H1 (cell line): ENCODE data around the gene SMURF2. TPM values are rescaled to one million over a fixed set of nuclear protein-coding genes. Genes with fewer than 3 reads are reported as not detected.

Experiments used
- CTCF ChIA-PET: fragments of 300-600 bp; sonication (Branson Sonifier 250); formaldehyde crosslinking; loops from one replicate; lab custom pipeline; 2021; ENCODE audit not compliant: partially characterized antibody; lab: Charles Lee
- POLR2A ChIA-PET: fragments of 300-600 bp; sonication (Branson Sonifier 250); formaldehyde crosslinking; loops from one replicate; lab custom pipeline; 2021; ENCODE audit warnings: inconsistent platforms; ENCODE audit not compliant: partially characterized antibody; lab: Charles Lee
- DNase-seq, 2 experiments: peaks; one replicate each; pipeline versions ENCODE4 v3.0.0 to v3.0.0-alpha.2; 2010 to 2022; ENCODE audit warnings: low spot score in 2 of 2, low read depth in 1 of 2, mixed read lengths in 1 of 2
- FAIRE-seq: peaks from 2 replicates; lab custom pipeline; 2011; peaks lifted over from hg19 to GRCh38; lab: Jason Lieb, UNC
- H2AFZ ChIP-seq: 2 replicates; pipeline ENCODE4 v1.8.1; 2012; ENCODE audit warnings: low read length, inconsistent platforms
- H2AK5ac ChIP-seq: 2 replicates; pipeline ENCODE4 v1.6.1; 2013; ENCODE audit warnings: low read depth, low read length
- H2BK120ac ChIP-seq: replicated peaks from 2 replicates; pipeline ENCODE3; 2013; ENCODE audit warnings: low read depth, low read length, inconsistent platforms
- H2BK12ac ChIP-seq: 2 replicates; pipeline ENCODE4 v1.6.1; 2013; ENCODE audit warnings: low read depth, low read length
- H2BK15ac ChIP-seq: 2 replicates; pipeline ENCODE4 v1.6.1; 2013; ENCODE audit warnings: low read length
- H2BK20ac ChIP-seq: 2 replicates; pipeline ENCODE4 v1.6.1; 2013; ENCODE audit warnings: low read length
- H2BK5ac ChIP-seq: 2 replicates; pipeline ENCODE4 v1.6.1; 2013; ENCODE audit warnings: low read depth, low read length
- H3K14ac ChIP-seq: 2 replicates; pipeline ENCODE4 v1.6.1; 2013; ENCODE audit warnings: inconsistent platforms; ENCODE audit not compliant: insufficient read length
- H3K18ac ChIP-seq: 2 replicates; pipeline ENCODE4 v1.6.1; 2013; ENCODE audit warnings: low read length; ENCODE audit errors: extremely low read depth
- H3K23ac ChIP-seq: 2 replicates; pipeline ENCODE4 v1.6.1; 2013; ENCODE audit warnings: inconsistent platforms; ENCODE audit not compliant: insufficient read length
- H3K23me2 ChIP-seq: 2 replicates; pipeline ENCODE4 v1.6.1; 2013; ENCODE audit warnings: low read depth, low read length
- H3K27ac ChIP-seq: 2 replicates; pipeline ENCODE4 v1.6.1; 2011; ENCODE audit warnings: low read depth, low read length, inconsistent platforms
- H3K27me3 ChIP-seq, 4 experiments: replicated peaks in 1 of 4; 1 replicate in 1 of 4; 2 replicates in 3 of 4; pipeline versions ENCODE4 v1.6.1 to v1.8.1; 2011 to 2013; ENCODE audit warnings: low read length in 3 of 4, mild to moderate bottlenecking in 3 of 4, inconsistent platforms in 2 of 4, mixed read lengths in 2 of 4, moderate library complexity in 1 of 4; ENCODE audit not compliant: control insufficient read depth in 3 of 4, insufficient read depth in 3 of 4; ENCODE audit errors: extremely low read depth in 1 of 4
- H3K36me3 ChIP-seq, 4 experiments: 2 replicates each; pipeline versions ENCODE4 v1.6.1 to v1.8.1; 2011 to 2013; ENCODE audit warnings: mild to moderate bottlenecking in 4 of 4, low read length in 3 of 4, moderate library complexity in 2 of 4, control low read depth in 1 of 4, inconsistent platforms in 1 of 4; ENCODE audit not compliant: insufficient read depth in 4 of 4, control insufficient read depth in 2 of 4
- H3K4ac ChIP-seq: replicated peaks from 2 replicates; pipeline ENCODE3; 2013; ENCODE audit warnings: low read length, low read depth, mixed read lengths, inconsistent platforms; ENCODE audit not compliant: insufficient read length
- H3K4me1 ChIP-seq, 4 experiments: replicated peaks in 1 of 4; 1 replicate in 1 of 4; 2 replicates in 3 of 4; pipeline versions ENCODE4 v1.6.1 to v1.8.1; 2011 to 2013; ENCODE audit warnings: low read length in 3 of 4, inconsistent platforms in 2 of 4, mixed read lengths in 1 of 4; ENCODE audit not compliant: insufficient read depth in 4 of 4, control insufficient read depth in 3 of 4
- H3K4me2 ChIP-seq, 2 experiments: 2 replicates each; pipeline versions ENCODE4 v1.6.1 to v1.8.1; 2011 to 2013; ENCODE audit warnings: low read depth in 2 of 2, low read length in 2 of 2, control low read depth in 1 of 2, inconsistent platforms in 1 of 2, mild to moderate bottlenecking in 1 of 2; ENCODE audit not compliant: insufficient read depth in 1 of 2
- H3K4me3 ChIP-seq, 4 experiments: fragments of 200-600, 300-600 bp in 1 of 4; sonication (generic), shearing (Covaris generic), sonication (Bioruptor Twin) in 1 of 4; 2 replicates each; pipeline versions ENCODE4 v1.5.1 to v1.8.1; 2011 to 2016; ENCODE audit warnings: low read length in 4 of 4, low read depth in 3 of 4, control low read depth in 2 of 4, inconsistent platforms in 2 of 4, mild to moderate bottlenecking in 2 of 4, mixed read lengths in 1 of 4, moderate library complexity in 1 of 4; ENCODE audit not compliant: insufficient read depth in 2 of 4; ENCODE audit errors: extremely low read depth in 1 of 4
- H3K56ac ChIP-seq: replicated peaks from 2 replicates; pipeline ENCODE3; 2013; ENCODE audit warnings: low read depth, mild to moderate bottlenecking, mixed read lengths, low read length, inconsistent platforms; ENCODE audit not compliant: insufficient read length
- H3K79me1 ChIP-seq: 2 replicates; pipeline ENCODE4 v1.6.1; 2013; ENCODE audit warnings: low read depth, low read length, control low read depth
- H3K79me2 ChIP-seq, 2 experiments: 2 replicates each; pipeline versions ENCODE4 v1.6.1 to v1.8.1; 2012 to 2013; ENCODE audit warnings: low read length in 2 of 2, mild to moderate bottlenecking in 2 of 2, inconsistent platforms in 1 of 2; ENCODE audit not compliant: insufficient read depth in 2 of 2, control insufficient read depth in 1 of 2
- H3K9ac ChIP-seq, 4 experiments: replicated peaks in 1 of 4; 1 replicate in 1 of 4; 2 replicates in 3 of 4; pipeline versions ENCODE4 v1.6.1 to v1.8.1; 2011 to 2013; ENCODE audit warnings: low read depth in 3 of 4, low read length in 3 of 4, control low read depth in 2 of 4, mild to moderate bottlenecking in 2 of 4, moderate library complexity in 2 of 4, inconsistent platforms in 1 of 4; ENCODE audit errors: extremely low read depth in 1 of 4
- H3K9me3 ChIP-seq, 2 experiments: 2 replicates each; pipeline versions ENCODE4 v1.6.1 to v1.8.1; 2012 to 2013; ENCODE audit warnings: mild to moderate bottlenecking in 2 of 2, moderate library complexity in 2 of 2, control low read depth in 1 of 2, inconsistent platforms in 1 of 2, low read depth in 1 of 2, low read length in 1 of 2, mixed read lengths in 1 of 2; ENCODE audit not compliant: insufficient read depth in 2 of 2
- H4K20me1 ChIP-seq, 2 experiments: replicated peaks in 1 of 2; 2 replicates each; pipeline versions ENCODE3 to v1.8.1; 2011 to 2013; ENCODE audit warnings: inconsistent platforms in 2 of 2, low read length in 2 of 2, mild to moderate bottlenecking in 1 of 2; ENCODE audit not compliant: insufficient read depth in 2 of 2, control insufficient read depth in 1 of 2
- H4K5ac ChIP-seq: 2 replicates; pipeline ENCODE4 v1.6.1; 2013; ENCODE audit warnings: low read length, low read depth, mixed read lengths, inconsistent platforms; ENCODE audit not compliant: insufficient read length
- H4K8ac ChIP-seq: 2 replicates; pipeline ENCODE4 v1.8.0; 2013; ENCODE audit warnings: mild to moderate bottlenecking, moderate library complexity, low read length, inconsistent platforms; ENCODE audit not compliant: insufficient read depth; ENCODE audit errors: extremely low read depth
- H4K91ac ChIP-seq: replicated peaks from 2 replicates; pipeline ENCODE3; 2013; ENCODE audit warnings: low read length, mixed read lengths, inconsistent platforms; ENCODE audit not compliant: insufficient read length
- MAFK ChIP-seq: IDR thresholded peaks from 2 replicates; pipeline ENCODE4 v1.6.1; 2012; ENCODE audit warnings: low read depth, mild to moderate bottlenecking, improper control_type of control experiment, low read length
- TAF7 ChIP-seq: optimal IDR thresholded peaks from 2 replicates; pipeline ENCODE3; 2011; ENCODE audit warnings: low read depth, mild to moderate bottlenecking, inconsistent platforms, low read length, moderate library complexity, borderline replicate concordance
- WGBS, 2 experiments: shearing (Covaris generic) in 1 of 2; methylation state at CpG; one replicate each; pipeline versions ENCODE4 v1.1.6 to v1.1.7; 2013 to 2015; ENCODE audit warnings: low lambda C conversion rate in 2 of 2, mixed read lengths in 2 of 2, inconsistent platforms in 1 of 2, low coverage in 1 of 2, missing lambda C conversion rate in 1 of 2; ENCODE audit not compliant: insufficient replicate concordance in 2 of 2, insufficient coverage in 1 of 2, insufficient read length in 1 of 2; ENCODE audit errors: extremely low coverage in 1 of 2, missing lambda C conversion rate in 1 of 2; 5-methylcytosine and 5-hydroxymethylcytosine counted together
- polyA plus RNA-seq, 7 experiments: library from polyadenylated mRNA; depleted of rRNA in 3 of 7; stranded (reverse) in 5 of 7; unstranded in 2 of 7; fragments of >200 nt in 5 of 7; fragments of 200-250 nt in 2 of 7; gene quantifications; 1 replicate in 5 of 7; 2 replicates in 1 of 7; 4 replicates in 1 of 7; pipeline versions ENCODE4 v1.2.1 to v1.2.3, GENCODE V29; 2011 to 2013; ENCODE audit warnings: missing spikeins in 2 of 7, mixed read lengths in 2 of 7
- total RNA-seq: library from RNA; stranded (reverse); fragmentation: NEBNext Ultra II Directional; extraction: Animal tissue kit (Norgen Biotek cat#: 25700); gene quantifications from 2 replicates; pipeline ENCODE4 v1.2.1, GENCODE V29; 2021

SMURF2 gene
- total and polyA plus RNA-seq, 2 of the 8 experiments (the other 6 are each of a cell fraction or from before 2014, with no cell fraction given): 7.2 to 29.2 TPM

DNA sequence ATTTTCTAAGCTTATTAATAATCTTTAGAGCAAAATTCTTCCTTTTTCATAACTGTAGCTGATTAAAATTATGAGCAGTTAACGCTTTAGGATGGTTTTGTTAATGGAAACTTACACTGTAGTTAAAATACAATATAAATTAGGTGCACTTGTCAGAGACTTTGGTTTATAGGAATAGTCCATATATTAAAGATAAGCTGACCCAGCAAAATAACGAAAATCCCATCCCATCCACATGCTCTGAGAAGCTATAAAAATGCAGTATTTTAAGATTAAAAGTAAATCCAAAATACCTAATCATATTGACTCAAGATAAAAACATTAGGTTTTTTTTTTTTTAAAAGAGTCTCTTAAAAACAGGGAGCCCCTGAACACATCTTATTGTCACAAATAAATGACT, 117.4 kb downstream of the SMURF2 start:
- no peak overlapping the region for H2BK15ac ChIP-seq
- no peaks in the 10 kb centered on the region for H3K23me2 ChIP-seq
- H3K56ac ChIP-seq: no peak overlapping the region
- peak; percentile 36; the same call in 1 of the 2 replicates for TF ChIP-seq MAFK
- no peak for TF ChIP-seq TAF7
- no peak overlapping the region for H3K4ac ChIP-seq
- no peak overlapping the region for H4K91ac ChIP-seq
- H2BK12ac ChIP-seq: no peak overlapping the region
- ChIA-PET CTCF (interaction anchor here (0.6 to 2.3 kb wide), 4 partner anchors 10 to 242 kb away, joined by 3 to 7 read pairs (median 4); no protein-coding TSS in a partner anchor), POLR2A (interaction anchor here (0.9 to 8.5 kb wide), 3 partner anchors 14 to 39 kb away, joined by 3 to 75 read pairs (median 3); partner anchors contain the start of genes CEP95 and DDX5)
- H2BK5ac ChIP-seq: no peak overlapping the region
- H4K8ac ChIP-seq: no peak overlapping the region
- FAIRE-seq (no peak), DNase-seq (no peak)
- H3K9ac ChIP-seq: no peak overlapping the region
- H3K4me2 ChIP-seq: no peak overlapping the region
- H3K4me1 ChIP-seq: peaks cover 0 to 4% (median 0%) of the 10 kb centered on the region in 4 experiments; a peak in 2 of 7 replicates
- H3K27ac ChIP-seq: no peak overlapping the region
- no peaks in the 10 kb centered on the region for H3K27me3 ChIP-seq
- H4K20me1 ChIP-seq: peaks cover 0 to 2% of the 10 kb centered on the region in 2 experiments
- no peak overlapping the region for H3K14ac ChIP-seq
- no peaks in the 10 kb centered on the region for H3K9me3 ChIP-seq
- H3K79me2 ChIP-seq: no peaks in the 10 kb centered on the region
- WGBS, 2 experiments: 80% methylated on average over 2 of the region's 2 CpGs; no CpG with 5 or more reads in 1 of the 2 experiments
- no peak overlapping the region for H3K4me3 ChIP-seq
- H3K18ac ChIP-seq: no peak overlapping the region
- no peak overlapping the region for H2AFZ ChIP-seq
- H4K5ac ChIP-seq: no peak overlapping the region
- no peaks in the 10 kb centered on the region for H3K79me1 ChIP-seq
- no peak overlapping the region for H2AK5ac ChIP-seq
- H2BK120ac ChIP-seq: no peak overlapping the region
- H3K36me3 ChIP-seq: peaks cover 0 to 28% (median 1%) of the 10 kb centered on the region in 4 experiments; a peak in 1 of 8 replicates
- H3K23ac ChIP-seq: no peak overlapping the region
- no peak overlapping the region for H2BK20ac ChIP-seq
